K562 (cell line): ENCODE results near the gene GLRA1. TPM values are rescaled to one million over a fixed set of nuclear protein-coding genes. Genes with fewer than 3 reads are reported as not detected.

ENCODE experiments used
- ATAC-seq: fragments of 200-7000 bp; cut with Tn5 transposase; 3 replicates; pipeline ENCODE4 v1.9.1; 2020; ENCODE audit warnings: moderate library complexity
- BruUV-seq: library from RNA; stranded (reverse); fragments of 400-500 nt; replicated peaks from 2 replicates; lab custom pipeline; 2021; lab: Mats Ljungman, UMichigan
- CTCF ChIA-PET: fragments of 300-600 bp; formaldehyde crosslinking; extraction: SDS; loops from one replicate; lab custom pipeline; 2021; ENCODE audit warnings: low intra/inter-chr PET ratio; lab: Yijun Ruan, JAX
- POLR2A ChIA-PET: fragments of 300-600, 350-650 bp; sonication (Branson Sonifier 250); formaldehyde crosslinking; extraction: SDS; loops from one replicate; lab custom pipeline; 2021; ENCODE audit warnings: antibody characterized with exemption, inconsistent platforms; lab: Yijun Ruan, JAX
- DNase-seq, 4 experiments: peaks; one replicate each; pipeline versions ENCODE4 v3.0.0 to v3.0.0-alpha.2; 2011 to 2018; ENCODE audit warnings: low spot score in 3 of 4, mixed read lengths in 3 of 4; ENCODE audit errors: extremely low read depth in 1 of 4
- FAIRE-seq: peaks from 2 replicates; lab custom pipeline; 2011; peaks lifted over from hg19 to GRCh38; lab: Jason Lieb, UNC
- H2AFZ ChIP-seq: 2 replicates; pipeline ENCODE4 v1.6.0; 2011; ENCODE audit warnings: low read depth, low read length, control low read depth, inconsistent platforms
- H3K27ac ChIP-seq: fragments of 200-600 bp; 3 replicates; pipeline ENCODE4 v1.8.0; 2011; ENCODE audit warnings: low read depth, mild to moderate bottlenecking, control low read depth, inconsistent platforms, low read length, moderate library complexity, mixed read lengths; ENCODE audit errors: extremely low read depth
- H3K27me3 ChIP-seq, 2 experiments: fragments of 300-600 bp in 1 of 2; 2 replicates in 1 of 2; 3 replicates in 1 of 2; pipeline versions ENCODE4 v1.6.0 to v1.8.0; 2011; ENCODE audit warnings: inconsistent platforms in 2 of 2, low read length in 2 of 2, mild to moderate bottlenecking in 1 of 2, mixed read lengths in 1 of 2, moderate library complexity in 1 of 2; ENCODE audit not compliant: control insufficient read depth in 2 of 2, insufficient read depth in 2 of 2
- H3K36me3 ChIP-seq: fragments of 300-600 bp; 3 replicates; pipeline ENCODE4 v1.8.0; 2011; ENCODE audit warnings: mild to moderate bottlenecking, low read length, inconsistent platforms; ENCODE audit not compliant: control insufficient read depth, insufficient read depth
- H3K4me1 ChIP-seq, 2 experiments: fragments of 200-600 bp in 1 of 2; replicated peaks in 1 of 2; 2 replicates in 1 of 2; 3 replicates in 1 of 2; pipeline versions ENCODE4 v1.5.1 to v1.8.0; 2011; ENCODE audit warnings: inconsistent platforms in 2 of 2, low read length in 2 of 2, mild to moderate bottlenecking in 1 of 2, mixed read lengths in 1 of 2, moderate library complexity in 1 of 2; ENCODE audit not compliant: control insufficient read depth in 2 of 2, insufficient read depth in 2 of 2
- H3K4me2 ChIP-seq: 2 replicates; pipeline ENCODE4 v1.6.1; 2011; ENCODE audit warnings: low read length, control low read depth, inconsistent platforms, mixed read lengths; ENCODE audit not compliant: insufficient read depth
- H3K4me3 ChIP-seq: fragments of 200-600 bp; sonication (generic), shearing (Covaris generic); 2 replicates; pipeline ENCODE4 v1.5.1; 2016; ENCODE audit warnings: control low read depth, inconsistent platforms
- H3K79me2 ChIP-seq: fragments of 200-600 bp; 3 replicates; pipeline ENCODE4 v1.8.0; 2011; ENCODE audit warnings: low read length, inconsistent platforms; ENCODE audit not compliant: control insufficient read depth, insufficient read depth
- H3K9ac ChIP-seq, 2 experiments: 2 replicates each; pipeline versions ENCODE4 v1.6.0 to v1.6.1; 2011; ENCODE audit warnings: low read depth in 2 of 2, low read length in 2 of 2, control low read depth in 1 of 2, inconsistent platforms in 1 of 2, mild to moderate bottlenecking in 1 of 2, mixed read lengths in 1 of 2; ENCODE audit not compliant: insufficient read depth in 1 of 2
- H3K9me1 ChIP-seq: one replicate; pipeline ENCODE4 v1.6.0; 2011; ENCODE audit warnings: inconsistent platforms, mild to moderate bottlenecking, low read length, moderate library complexity; ENCODE audit not compliant: control insufficient read depth, insufficient read depth
- H3K9me3 ChIP-seq: replicated peaks from 2 replicates; pipeline ENCODE4 v1.5.1; 2011; ENCODE audit warnings: low read depth, low read length, inconsistent platforms; ENCODE audit not compliant: control insufficient read depth, insufficient read depth
- H4K20me1 ChIP-seq: replicated peaks from 2 replicates; pipeline ENCODE4 v1.6.1; 2011; ENCODE audit warnings: low read length, inconsistent platforms, mixed read lengths; ENCODE audit not compliant: control insufficient read depth, insufficient read depth
- ATF3 ChIP-seq, 2 experiments: fragments of 450-650 bp in 1 of 2; sonication (generic) in 1 of 2; formaldehyde crosslinking in 1 of 2; IDR thresholded peaks in 1 of 2; conservative IDR thresholded peaks in 1 of 2; 2 replicates each; pipeline versions ENCODE4 v1.6.1 to v1.8.1; 2016 to 2023; ENCODE audit warnings: mild to moderate bottlenecking in 2 of 2, moderate library complexity in 2 of 2, inconsistent platforms in 1 of 2, missing genetic modification reagents in 1 of 2
- C11orf30 ChIP-seq: fragments of 450-650 bp; IDR thresholded peaks from 2 replicates; pipeline ENCODE4 v1.6.1; 2016; ENCODE audit warnings: low read depth, mild to moderate bottlenecking
- CXXC5 ChIP-seq: fragments of 250-450 bp; sonication (Bioruptor Pico); IDR thresholded peaks from 2 replicates; pipeline ENCODE4 v1.8.0; 2022; ENCODE audit warnings: inconsistent platforms, mild to moderate bottlenecking, moderate library complexity
- NONO ChIP-seq, 2 experiments: fragments of 200-400 bp in 1 of 2; fragments of 450-650 bp in 1 of 2; formaldehyde crosslinking in 1 of 2; IDR thresholded peaks; 2 replicates each; pipeline ENCODE4 v1.6.1; 2017; ENCODE audit warnings: low read depth in 2 of 2, mild to moderate bottlenecking in 2 of 2, moderate library complexity in 2 of 2, low read length in 1 of 2
- NR4A1 ChIP-seq, 2 experiments: fragments of 250-450 bp in 1 of 2; fragments of 450-650 bp in 1 of 2; sonication (Bioruptor Pico) in 1 of 2; IDR thresholded peaks; 2 replicates each; pipeline versions ENCODE4 v1.4.0 to v1.6.1; 2016 to 2020; ENCODE audit warnings: mild to moderate bottlenecking in 2 of 2, missing compliant biosample characterization in 1 of 2, missing genetic modification characterization in 1 of 2, moderate library complexity in 1 of 2
- SNAPC5 ChIP-seq: fragments of 250-450 bp; sonication (Bioruptor Pico); IDR thresholded peaks from 2 replicates; pipeline ENCODE4 v1.8.0; 2021; ENCODE audit warnings: moderate library complexity, mild to moderate bottlenecking, inconsistent platforms
- SRF ChIP-seq, 2 experiments: fragments of 250-450, 450-650 bp in 1 of 2; sonication (Bioruptor Pico) in 1 of 2; sonication (generic) in 1 of 2; formaldehyde crosslinking; IDR thresholded peaks; 2 replicates each; pipeline versions ENCODE4 v1.5.0 to v1.5.1; 2020 to 2022; ENCODE audit warnings: mild to moderate bottlenecking in 1 of 2, missing genetic modification reagents in 1 of 2
- TRIM28 ChIP-seq: fragments of 450-650 bp; IDR thresholded peaks from 2 replicates; pipeline ENCODE4 v1.6.1; 2017
- USF2 ChIP-seq: sonication (generic); formaldehyde crosslinking; IDR thresholded peaks from 2 replicates; pipeline ENCODE4 v1.5.0; 2020; ENCODE audit warnings: missing genetic modification reagents
- ZBTB34 ChIP-seq: fragments of 250-450 bp; sonication (Bioruptor Pico); IDR thresholded peaks from 2 replicates; pipeline ENCODE4 v1.8.0; 2021; ENCODE audit warnings: mild to moderate bottlenecking, moderate library complexity
- ZNF23 ChIP-seq: fragments of 250-450 bp; sonication (Bioruptor Pico); IDR thresholded peaks from 2 replicates; pipeline ENCODE4 v1.4.0; 2020; ENCODE audit warnings: mild to moderate bottlenecking
- ZNF384 ChIP-seq: IDR thresholded peaks from 2 replicates; pipeline ENCODE4 v1.6.1; 2012; ENCODE audit warnings: low read depth, low read length, improper control_type of control experiment
- ZNF449 ChIP-seq: fragments of 250-450 bp; sonication (Bioruptor Pico); IDR thresholded peaks from 2 replicates; pipeline ENCODE4 v1.8.0; 2022; ENCODE audit warnings: moderate library complexity, mild to moderate bottlenecking, inconsistent platforms
- in situ Hi-C: fragments of 300-500 bp; cut with MboI; formaldehyde crosslinking; loops from 4 replicates; pipeline ENCODE4 v1.15.0; 2018; ENCODE audit warnings: inconsistent platforms, mixed read lengths
- intact Hi-C: fragments of 100-400 bp; cut with micrococcal nuclease; formaldehyde crosslinking; loops from 2 replicates; pipeline ENCODE4 v1.14.2; 2022
- polyA plus RNA-seq, 8 experiments: library from polyadenylated mRNA; depleted of rRNA in 4 of 8; stranded (reverse) in 5 of 8; unstranded in 3 of 8; fragments of >200 nt; fragmentation: Nextera tagmentation in 2 of 8; fragmentation: Illumina TruSeq in 1 of 8; extraction: Ambion mirVana in 2 of 8; extraction: Trizol in 1 of 8; gene quantifications; 2 replicates each; pipeline versions ENCODE4 v1.2.1 to v1.2.3, GENCODE V29; 2011 to 2014; ENCODE audit warnings: inconsistent platforms in 1 of 8, missing spikeins in 1 of 8
- total RNA-seq, 7 experiments: library from RNA; depleted of rRNA in 6 of 7; stranded (reverse); fragments of >200 nt in 6 of 7; fragmentation: Illumina TruSeq in 2 of 7; extraction: Trizol in 2 of 7; gene quantifications; 2 replicates each; pipeline versions ENCODE4 v1.2.1 to v1.2.3, GENCODE V29; 2011 to 2021; ENCODE audit warnings: low replicate concordance in 1 of 7

GLRA1 gene
- total and polyA plus RNA-seq, 9 of the 15 experiments (the other 6 are each of a cell fraction or from before 2014, with no cell fraction given), result not detected

- H3K9me1 ChIP-seq, result no peaks in the 10 kb centered on the region
- no peaks in the 10 kb centered on the region for H3K79me2 ChIP-seq
- H2AFZ ChIP-seq, result no peak overlapping the region
- H3K4me1 ChIP-seq, result no peaks in the 10 kb centered on the region
- ChIA-PET CTCF (no interaction called here), POLR2A (no interaction called here)
- no peak for ATAC-seq
- H3K9ac ChIP-seq, result no peak overlapping the region
- H3K36me3 ChIP-seq, result no peaks in the 10 kb centered on the region
- no peak for DNase-seq
- H3K27ac ChIP-seq, result no peak overlapping the region
- no peaks in the 10 kb centered on the region for H3K27me3 ChIP-seq
- intact Hi-C loops (no loop called here), in situ Hi-C loops (no loop called here)
- H3K4me3 ChIP-seq, result no peak overlapping the region
- no peak for TF ChIP-seq ZNF23
- no peak for TF ChIP-seq CXXC5 (CRISPR knock-in tag)
- no peak for TF ChIP-seq ZNF449 (CRISPR knock-in tag)
- no peak for TF ChIP-seq ZBTB34 (CRISPR knock-in tag)
- no peak for TF ChIP-seq SRF (CRISPR knock-in tag; IDR thresholded peaks at IDR 0.05)
- no peak for TF ChIP-seq SNAPC5 (CRISPR knock-in tag)
- TF ChIP-seq USF2 (CRISPR knock-in tag), result no peak
- TF ChIP-seq ZNF384, result no peak
- TF ChIP-seq NONO (IDR thresholded peaks at IDR 0.05; ENCODE audit: low read depth in 2 of 2, low read length in 1 of 2), result no peak
- no peak for TF ChIP-seq C11orf30
- no peak for TF ChIP-seq NR4A1 (CRISPR knock-in tag; IDR thresholded peaks at IDR 0.05)
- TF ChIP-seq NR4A1 (tag; IDR thresholded peaks at IDR 0.05), result no peak
- no peak for TF ChIP-seq TRIM28
- no peak for TF ChIP-seq ATF3 (IDR thresholded peaks at IDR 0.05)
- no peak for TF ChIP-seq ATF3 (CRISPR knock-in tag; conservative IDR thresholded peaks at IDR 0.05)
- FAIRE-seq, result no peak
- H3K4me2 ChIP-seq, result no peak overlapping the region
- no peaks in the 10 kb centered on the region for H3K9me3 ChIP-seq
- no TSS peak for BruUV-seq
- no peaks in the 10 kb centered on the region for H4K20me1 ChIP-seq
These were observed 19.7 kb downstream of the GLRA1 start for GRCh38 chr5:151904909-151905308.
